Fibroblast of mammary gland (primary cell): ENCODE measurements around the gene TGIF1.
"Not testable (repeated sequence)": the region's sequence is repeated elsewhere in the genome, so short reads cannot be mapped to it uniquely, and the experiment has no call there.

Source experiments
- DNase-seq: peaks from one replicate; pipeline ENCODE4 v3.0.0-alpha.2; 2010; ENCODE audit warnings: low read depth
- H3K4me3 ChIP-seq: 2 replicates; pipeline ENCODE4 v1.5.1; 2011; ENCODE audit warnings: low read depth, mild to moderate bottlenecking, low read length, moderate library complexity; ENCODE audit not compliant: control insufficient read depth
- TF ChIP-seq, protein P1 (sequence below): conservative IDR thresholded peaks from 2 replicates; pipeline ENCODE4 v1.5.1; 2011; ENCODE audit warnings: low read depth, low read length, inconsistent platforms; ENCODE audit not compliant: control insufficient read depth, insufficient read depth

Gene TGIF1

GRCh38 chr18:3471141-3471648 lies 21.2 kb downstream of the TGIF1 start:
- no peak overlapping the region for H3K4me3 ChIP-seq
- no peak for DNase-seq
- TF ChIP-seq, protein P1, sequence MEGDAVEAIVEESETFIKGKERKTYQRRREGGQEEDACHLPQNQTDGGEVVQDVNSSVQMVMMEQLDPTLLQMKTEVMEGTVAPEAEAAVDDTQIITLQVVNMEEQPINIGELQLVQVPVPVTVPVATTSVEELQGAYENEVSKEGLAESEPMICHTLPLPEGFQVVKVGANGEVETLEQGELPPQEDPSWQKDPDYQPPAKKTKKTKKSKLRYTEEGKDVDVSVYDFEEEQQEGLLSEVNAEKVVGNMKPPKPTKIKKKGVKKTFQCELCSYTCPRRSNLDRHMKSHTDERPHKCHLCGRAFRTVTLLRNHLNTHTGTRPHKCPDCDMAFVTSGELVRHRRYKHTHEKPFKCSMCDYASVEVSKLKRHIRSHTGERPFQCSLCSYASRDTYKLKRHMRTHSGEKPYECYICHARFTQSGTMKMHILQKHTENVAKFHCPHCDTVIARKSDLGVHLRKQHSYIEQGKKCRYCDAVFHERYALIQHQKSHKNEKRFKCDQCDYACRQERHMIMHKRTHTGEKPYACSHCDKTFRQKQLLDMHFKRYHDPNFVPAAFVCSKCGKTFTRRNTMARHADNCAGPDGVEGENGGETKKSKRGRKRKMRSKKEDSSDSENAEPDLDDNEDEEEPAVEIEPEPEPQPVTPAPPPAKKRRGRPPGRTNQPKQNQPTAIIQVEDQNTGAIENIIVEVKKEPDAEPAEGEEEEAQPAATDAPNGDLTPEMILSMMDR, result no peak

GRCh38 chr18:3472121-3472520 lies 22.1 kb downstream of the TGIF1 start:
- H3K4me3 ChIP-seq, DNase-seq: not testable (repeated sequence)

GRCh38 chr18:3472681-3473544 lies 22.9 kb downstream of the TGIF1 start:
- TF ChIP-seq, protein P1, result no peak
- H3K4me3 ChIP-seq, result no peak overlapping the region
- DNase-seq, result no peak

DNA sequence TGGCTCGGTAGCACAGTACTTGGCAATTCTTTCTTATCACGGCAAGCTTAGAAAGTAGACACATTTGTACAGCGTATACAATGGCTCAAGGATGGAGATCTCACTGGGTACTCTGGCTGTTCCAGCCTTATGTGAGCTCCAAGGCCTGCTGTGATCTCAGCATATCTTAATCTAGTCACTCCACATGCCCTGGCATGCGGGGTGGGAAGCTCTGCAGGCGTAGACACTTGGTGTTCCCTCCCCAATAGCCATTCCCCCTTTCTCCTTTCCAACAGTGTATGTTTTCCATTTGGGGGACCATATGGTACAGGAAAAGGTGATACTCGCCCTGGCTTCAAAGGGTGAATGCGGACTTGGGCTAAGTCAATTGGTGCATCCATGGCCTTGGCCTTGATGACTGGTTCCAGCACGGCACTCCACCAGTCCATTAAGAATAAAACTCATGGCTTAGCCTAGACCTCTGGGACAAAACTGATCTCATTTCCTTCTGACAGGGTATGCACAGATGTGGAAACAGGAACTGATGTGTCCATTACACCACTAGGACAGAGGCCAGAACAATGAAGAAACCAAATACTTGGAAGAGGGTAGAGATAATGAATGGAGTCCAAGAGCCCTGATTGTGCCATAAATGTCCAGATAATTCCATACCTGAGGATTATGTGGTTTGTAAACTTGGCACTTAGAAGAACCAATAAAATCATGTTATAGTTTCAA lies 28.4 kb downstream of the TGIF1 start:
- no peak overlapping the region for H3K4me3 ChIP-seq
- DNase-seq, result peak; percentile 86
- TF ChIP-seq, protein P1, result no peak

GRCh38 chr18:3479978-3480509 lies 30.1 kb downstream of the TGIF1 start:
- no peak for DNase-seq
- TF ChIP-seq, protein P1, result no peak
- H3K4me3 ChIP-seq, result no peak overlapping the region

- TF ChIP-seq, protein P1, result no peak
- no peak overlapping the region for H3K4me3 ChIP-seq
- DNase-seq, result no peak
Measured at GRCh38 chr18:3480827-3481573, 31.0 kb downstream of the TGIF1 start.
